ENCODE results near the gene PRPF31. TPM values are rescaled to one million over a fixed set of nuclear protein-coding genes. Genes with fewer than 3 reads are reported as not detected.

The PRPF31 gene
- total and polyA plus RNA-seq, 9 of the 15 experiments (the other 6 are each of a cell fraction or from before 2014, with no cell fraction given), result 5.8 to 92.2 (median 69.2) TPM

GRCh38 chr19:54172471-54173358 lies 57.2 kb downstream of the PRPF31 start, which contains the start of gene TMC4:
Gene TMC4, minus strand, starts transcription at chr19:54173160. Its CDS starts 43 bp downstream, at chr19:54173117.
- no peaks in the 10 kb centered on the region for H3K27me3 ChIP-seq (ENCODE audit: control insufficient read depth in 2 of 2, insufficient read depth in 2 of 2, low read length in 2 of 2)
- no peak within 1 kb of the TSS for H2AFZ ChIP-seq (ENCODE audit: low read depth, low read length)
- in situ Hi-C loops (cut with MboI) (no loop called here), intact Hi-C loops (cut with micrococcal nuclease) (no loop called here)
- no peaks in the 10 kb centered on the region for H3K9me1 ChIP-seq (ENCODE audit: control insufficient read depth, insufficient read depth, low read length)
- peak; percentile 70 for FAIRE-seq
- ChIA-PET POLR2A (interaction anchor here (0.8 to 3.4 kb wide), 5 partner anchors 11 to 33 kb away, joined by 4 to 19 read pairs (median 5); partner anchors contain the start of genes MBOAT7, RPS9 and TSEN34), CTCF (ENCODE audit: low intra/inter-chr PET ratio) (interaction anchor here (5.9 kb wide), 1 partner anchor 58 kb away, joined by 37 read pairs; no protein-coding TSS in a partner anchor)
- no peak within 1 kb of the TSS for H3K4me2 ChIP-seq (ENCODE audit: insufficient read depth, low read length)
- BruUV-seq (replicated peaks), result no TSS peak
- H3K79me2 ChIP-seq (ENCODE audit: control insufficient read depth, insufficient read depth, low read length), result no peaks in the 10 kb centered on the region
- peak within 1 kb of the TSS in 1 of 2 experiments; percentile 43; a peak in 1 of 4 replicates for H3K9ac ChIP-seq (ENCODE audit: insufficient read depth in 1 of 2, low read depth in 2 of 2, low read length in 2 of 2)
- 14% methylated on average over 10 of the region's 13 CpGs for WGBS (ENCODE audit: insufficient coverage, low coverage, missing lambda C conversion rate)
- DNase-seq (ENCODE audit: extremely low read depth in 1 of 4, low spot score in 3 of 4), result peak in 2 of 4 experiments; percentile 26 to 55
- H3K9me3 ChIP-seq (replicated peaks; ENCODE audit: control insufficient read depth, insufficient read depth, low read depth, low read length), result no peaks in the 10 kb centered on the region
- no peak within 1 kb of the TSS for H3K4me3 ChIP-seq
- ATAC-seq, result peak; percentile 68
- H3K36me3 ChIP-seq (ENCODE audit: control insufficient read depth, insufficient read depth, low read length), result peaks cover 10% of the 10 kb centered on the region; the same call in 2 of the 3 replicates
- no peak within 1 kb of the TSS for H3K27ac ChIP-seq (ENCODE audit: extremely low read depth, low read depth, low read length)
- no peaks in the 10 kb centered on the region for H4K20me1 ChIP-seq (replicated peaks; ENCODE audit: control insufficient read depth, insufficient read depth, low read length)
- H3K4me1 ChIP-seq (replicated peaks in 1 of 2; ENCODE audit: control insufficient read depth in 2 of 2, insufficient read depth in 2 of 2, low read length in 2 of 2), result peaks cover 2 to 46% of the 10 kb centered on the region in 2 experiments; a peak in 2 of 5 replicates
- TF ChIP-seq ZNF75A (CRISPR knock-in tag; IDR thresholded peaks at IDR 0.05), result no peak
- no peak for TF ChIP-seq XRCC3 (IDR thresholded peaks at IDR 0.05)
- no peak for TF ChIP-seq WHSC1 (IDR thresholded peaks at IDR 0.05; ENCODE audit: low read length)
- peak; percentile 15; the same call in 1 of the 2 replicates for TF ChIP-seq HCFC1 (IDR thresholded peaks at IDR 0.05; ENCODE audit: low read depth, low read length)
- peak; percentile 97 for TF ChIP-seq ZEB2 (IDR thresholded peaks at IDR 0.05)
- peak; percentile 60 for TF ChIP-seq PRDM10 (IDR thresholded peaks at IDR 0.05; ENCODE audit: partially characterized antibody)
- no peak for TF ChIP-seq ETV6 (IDR thresholded peaks at IDR 0.05; ENCODE audit: borderline replicate concordance in 1 of 2, low read depth in 2 of 2, low read length in 1 of 2)
- TF ChIP-seq ETV6 (CRISPR knock-in tag; IDR thresholded peaks at IDR 0.05; ENCODE audit: borderline replicate concordance), result no peak
- no peak for TF ChIP-seq PYGO2 (tag; IDR thresholded peaks at IDR 0.05)
- no peak for TF ChIP-seq MTF1 (CRISPR knock-in tag; IDR thresholded peaks at IDR 0.05; ENCODE audit: borderline replicate concordance)
- peak; percentile 50 for TF ChIP-seq POLR2G (IDR thresholded peaks at IDR 0.05; ENCODE audit: low read depth, low read length)
- TF ChIP-seq ZNF12 (CRISPR knock-in tag; IDR thresholded peaks at IDR 0.05), result no peak
- TF ChIP-seq ZNF263 (CRISPR knock-in tag; IDR thresholded peaks at IDR 0.05; ENCODE audit: borderline replicate concordance), result no peak
- no peak for TF ChIP-seq SRF (CRISPR knock-in tag; IDR thresholded peaks at IDR 0.05)
- no peak for TF ChIP-seq CEBPG (CRISPR knock-in tag; IDR thresholded peaks at IDR 0.05)
- TF ChIP-seq CEBPG (tag; conservative IDR thresholded peaks at IDR 0.05 in 1 of 2, IDR thresholded peaks at IDR 0.05 in 1 of 2), result no peak
- no peak for TF ChIP-seq TGIF2 (CRISPR knock-in tag; IDR thresholded peaks at IDR 0.05)
- no peak for TF ChIP-seq ZNF444 (CRISPR knock-in tag; IDR thresholded peaks at IDR 0.05)
- TF ChIP-seq FIP1L1 (IDR thresholded peaks at IDR 0.05; ENCODE audit: low read depth, low read length, poor library complexity, severe bottlenecking), result no peak
- TF ChIP-seq KLF10 (CRISPR knock-in tag; IDR thresholded peaks at IDR 0.05), result no peak
